Suprapubic skin (tissue), 4 donors: ENCODE measurements around the gene GRAMD4. TPM values are rescaled to one million over a fixed set of nuclear protein-coding genes. Genes with fewer than 3 reads are reported as not detected.

Experiments used
- DNase-seq, 2 donors: peaks; one replicate each; pipeline ENCODE4 v3.0.0-alpha.2; 2019; ENCODE audit warnings: low spot score in 2 of 2
- H3K27ac ChIP-seq: fragments of 200-600 bp; sonication (generic); one replicate; pipeline ENCODE4 v1.5.1; 2019
- H3K27me3 ChIP-seq: fragments of 200-600 bp; sonication (generic); one replicate; pipeline ENCODE4 v1.5.1; 2019
- H3K36me3 ChIP-seq: fragments of 200-600 bp; sonication (generic); one replicate; pipeline ENCODE4 v1.5.1; 2019
- H3K4me1 ChIP-seq: fragments of 200-600 bp; sonication (generic); one replicate; pipeline ENCODE4 v1.5.1; 2019
- H3K4me3 ChIP-seq: fragments of 200-600 bp; sonication (generic); one replicate; pipeline ENCODE4 v1.5.1; 2019; ENCODE audit warnings: mild to moderate bottlenecking
- H3K9me3 ChIP-seq: fragments of 200-600 bp; sonication (generic); one replicate; pipeline ENCODE4 v1.5.1; 2019
- CTCF ChIP-seq, 2 donors: fragments of 200-600 bp in 1 of 2; fragments of 450-650 bp in 1 of 2; sonication (generic) in 1 of 2; IDR thresholded peaks; one replicate each; pipeline ENCODE4 v1.5.1; 2016 to 2019; ENCODE audit warnings: antibody characterized with exemption in 2 of 2, mild to moderate bottlenecking in 1 of 2, moderate library complexity in 1 of 2
- EP300 ChIP-seq: sonication (generic); formaldehyde crosslinking; IDR thresholded peaks from one replicate; pipeline ENCODE4 v1.6.1; 2017; ENCODE audit warnings: antibody characterized with exemption
- POLR2A ChIP-seq, 2 donors: fragments of 450-650 bp; IDR thresholded peaks; one replicate each; pipeline ENCODE4 v1.6.1; 2017; ENCODE audit warnings: antibody characterized with exemption in 2 of 2, mild to moderate bottlenecking in 2 of 2, moderate library complexity in 2 of 2
- POLR2AphosphoS5 ChIP-seq, 3 donors: sonication (generic); formaldehyde crosslinking; IDR thresholded peaks; one replicate each; pipeline ENCODE4 v1.6.1; 2017; ENCODE audit warnings: antibody characterized with exemption in 3 of 3
- WGBS: methylation state at CpG from one replicate; pipeline ENCODE4 v1.1.5; 2018; 5-methylcytosine and 5-hydroxymethylcytosine counted together
- total RNA-seq, 4 donors: library from RNA; depleted of rRNA; stranded (reverse); fragments of >200 nt; gene quantifications; one replicate each; pipeline ENCODE4 v1.1.0, GENCODE V29; 2016

The GRAMD4 gene
- total RNA-seq, 4 donors from 2014 or later = 64.1 to 230 (median 164) TPM

DNA sequence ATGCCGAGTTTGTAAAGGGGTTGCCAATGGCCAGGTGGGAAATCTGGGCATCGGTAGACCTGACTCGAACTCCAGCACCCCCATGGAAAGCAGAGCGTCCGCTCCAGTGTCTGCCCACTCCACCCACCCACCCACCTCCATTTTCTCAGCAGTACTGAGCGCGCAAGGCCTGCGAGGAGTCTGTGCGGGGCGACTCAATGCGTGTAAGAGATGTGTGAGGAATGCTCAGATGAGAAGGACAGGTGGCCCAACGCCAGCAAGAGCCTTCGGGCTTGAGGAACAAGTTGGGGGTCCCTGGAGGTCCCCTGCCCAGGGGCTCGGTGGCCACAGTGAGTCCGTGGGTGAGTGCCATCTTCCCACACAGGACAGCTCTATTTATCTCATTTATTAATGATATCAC is 67.3 kb downstream of the GRAMD4 start:
- DNase-seq = no peak

DNA sequence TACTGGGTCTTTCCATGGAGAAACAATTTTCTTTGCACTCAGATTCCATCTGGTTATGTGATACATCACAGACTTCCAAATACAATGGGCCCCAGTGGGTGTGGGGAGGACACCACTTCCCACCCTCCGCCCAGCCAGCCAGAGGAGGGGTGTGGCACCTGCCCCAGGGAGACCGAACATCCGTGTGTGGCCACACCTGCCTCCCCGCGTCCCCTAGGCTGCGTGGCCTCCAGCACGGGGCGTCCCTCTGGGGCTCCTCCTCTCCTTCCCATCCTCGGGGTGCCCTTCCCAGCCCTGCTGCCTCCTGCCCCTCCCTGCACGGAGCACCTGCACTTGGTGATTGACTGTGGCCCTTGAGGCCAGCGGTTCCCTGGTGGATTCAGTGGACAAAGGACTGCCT is 68.8 kb downstream of the GRAMD4 start:
- H3K27ac ChIP-seq = no peak overlapping the region
- WGBS = 50% methylated on average over 11 of the region's 11 CpGs

More for the DNA sequence above, 67.3 kb downstream of the GRAMD4 start:
- Histone ChIP-seq H3K36me3 (peaks cover 49% of the 10 kb centered on the region), H3K9me3 (no peaks in the 10 kb centered on the region), H3K27me3 (no peaks in the 10 kb centered on the region), H3K27ac (no peak overlapping the region), H3K4me3 (no peak overlapping the region), H3K4me1 (peaks cover 20% of the 10 kb centered on the region)
- TF ChIP-seq EP300 = no peak
- no peak for TF ChIP-seq CTCF (IDR thresholded peaks at IDR 0.05)
- no peak for TF ChIP-seq POLR2AphosphoS5 (IDR thresholded peaks at IDR 0.05)
- WGBS = 93% methylated on average over 8 of the region's 15 CpGs

DNA sequence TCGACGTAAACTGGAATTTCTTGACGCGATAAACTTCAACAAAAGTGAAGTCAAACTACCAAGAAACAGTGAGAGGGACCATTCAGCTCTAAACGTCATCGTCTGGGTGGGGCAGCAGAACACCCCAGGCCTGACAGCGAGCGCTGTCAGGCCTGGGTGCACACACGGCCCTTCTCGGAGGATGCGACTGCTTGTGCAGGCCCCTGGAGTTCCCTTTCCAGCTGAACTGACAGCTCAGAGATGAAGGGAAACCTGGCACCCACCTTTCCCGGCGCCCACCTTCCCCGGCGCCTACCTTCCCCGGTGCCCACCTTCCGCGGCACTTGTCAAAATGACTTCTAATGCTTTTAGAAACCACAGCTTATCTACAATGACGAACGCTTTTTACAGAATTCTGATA is 70.0 kb downstream of the GRAMD4 start:
- no peak for TF ChIP-seq POLR2A (IDR thresholded peaks at IDR 0.05)
- TF ChIP-seq POLR2AphosphoS5 (IDR thresholded peaks at IDR 0.05) = no peak
- no peak for TF ChIP-seq CTCF (IDR thresholded peaks at IDR 0.05)
- no peak for TF ChIP-seq EP300
- H3K4me1 ChIP-seq = peaks cover 13% of the 10 kb centered on the region
- 93% methylated on average over 19 of the region's 20 CpGs for WGBS
- no peaks in the 10 kb centered on the region for H3K9me3 ChIP-seq
- no peak overlapping the region for H3K4me3 ChIP-seq
- H3K27me3 ChIP-seq = no peaks in the 10 kb centered on the region
- no peak for DNase-seq
- H3K27ac ChIP-seq = no peak overlapping the region
- peaks cover 73% of the 10 kb centered on the region for H3K36me3 ChIP-seq

More for the DNA sequence above, 68.8 kb downstream of the GRAMD4 start:
- Histone ChIP-seq H3K4me3 (no peak overlapping the region), H3K27me3 (no peaks in the 10 kb centered on the region), H3K9me3 (no peaks in the 10 kb centered on the region), H3K36me3 (peaks cover 61% of the 10 kb centered on the region), H3K4me1 (peaks cover 20% of the 10 kb centered on the region)
- DNase-seq = no peak
- TF ChIP-seq CTCF (IDR thresholded peaks at IDR 0.05) = no peak
- no peak for TF ChIP-seq POLR2AphosphoS5 (IDR thresholded peaks at IDR 0.05)

DNA sequence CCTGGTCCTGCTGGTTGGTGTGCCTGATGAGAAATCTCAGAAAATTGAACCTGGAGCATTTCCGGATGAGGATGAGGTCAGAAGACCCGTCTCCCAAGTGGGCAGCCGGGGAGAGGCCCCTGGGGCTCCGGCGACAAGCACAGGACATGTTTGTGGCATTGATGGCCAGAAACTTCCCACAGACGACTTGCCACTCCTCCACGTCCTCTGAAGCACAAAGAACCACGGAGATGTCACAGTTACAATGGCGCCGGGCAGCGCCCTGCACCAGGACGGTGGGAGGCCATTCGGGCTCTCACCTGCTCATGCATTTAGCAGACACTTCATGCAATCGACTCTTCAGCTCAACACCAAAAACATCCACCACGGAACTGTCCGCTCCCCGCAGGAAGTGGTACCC is 71.4 kb downstream of the GRAMD4 start:
- no peaks in the 10 kb centered on the region for H3K9me3 ChIP-seq
- H3K4me3 ChIP-seq = no peak overlapping the region
- H3K27ac ChIP-seq = no peak overlapping the region
- H3K36me3 ChIP-seq = peaks cover 78% of the 10 kb centered on the region
- no peak for TF ChIP-seq EP300
- TF ChIP-seq POLR2A (IDR thresholded peaks at IDR 0.05) = no peak
- no peak for TF ChIP-seq POLR2AphosphoS5 (IDR thresholded peaks at IDR 0.05)
- no peak for TF ChIP-seq CTCF (IDR thresholded peaks at IDR 0.05)
- no peaks in the 10 kb centered on the region for H3K27me3 ChIP-seq
- peaks cover 6% of the 10 kb centered on the region for H3K4me1 ChIP-seq
- 92% methylated on average over 17 of the region's 17 CpGs for WGBS
- DNase-seq = no peak

DNA sequence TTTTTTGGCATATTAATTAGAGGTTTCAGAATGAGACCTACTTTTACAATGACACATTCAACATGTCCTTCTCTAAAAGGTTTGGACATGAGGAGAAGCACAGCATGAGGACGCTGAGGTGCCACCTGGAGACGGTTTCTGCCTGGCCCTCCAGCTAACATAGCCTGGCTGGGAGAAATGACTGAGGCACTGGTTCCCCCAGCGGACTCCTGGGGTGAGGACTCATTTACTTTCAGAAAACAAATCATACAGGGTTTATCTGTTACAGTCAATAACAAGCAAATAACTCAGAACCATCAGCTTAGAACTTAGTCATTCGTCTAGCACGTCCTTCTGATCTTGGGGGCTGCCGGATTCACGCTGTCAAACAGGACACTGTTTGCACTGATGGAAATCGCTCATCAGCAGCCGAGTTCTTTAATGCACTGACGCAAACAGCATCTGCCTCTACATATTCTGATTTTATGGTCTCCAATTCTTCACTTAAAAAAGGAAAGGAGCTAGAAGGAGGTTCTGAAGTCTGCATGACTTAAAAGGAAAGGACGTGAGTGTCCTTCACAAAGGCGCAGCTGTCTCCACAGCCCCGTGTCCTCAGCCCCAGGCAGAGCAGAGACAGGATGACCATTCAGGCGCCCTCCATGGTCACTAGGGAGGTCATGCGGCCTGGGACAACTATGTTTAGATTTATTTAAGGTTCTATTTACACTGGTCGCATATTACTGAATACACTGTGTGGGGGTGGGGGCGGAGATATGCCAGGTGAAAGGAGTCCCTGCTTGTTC is 73.6 kb downstream of the GRAMD4 start:
- TF ChIP-seq POLR2AphosphoS5 (IDR thresholded peaks at IDR 0.05) = no peak
- TF ChIP-seq EP300 = no peak
- TF ChIP-seq POLR2A (IDR thresholded peaks at IDR 0.05) = no peak
- no peak for TF ChIP-seq CTCF (IDR thresholded peaks at IDR 0.05)
- no peaks in the 10 kb centered on the region for H3K27me3 ChIP-seq
- H3K4me1 ChIP-seq = peaks cover 6% of the 10 kb centered on the region
- no peaks in the 10 kb centered on the region for H3K9me3 ChIP-seq
- no peak for DNase-seq
- H3K36me3 ChIP-seq = peaks cover 83% of the 10 kb centered on the region
- no peak overlapping the region for H3K27ac ChIP-seq
- no peak overlapping the region for H3K4me3 ChIP-seq
- 88% methylated on average over 17 of the region's 17 CpGs for WGBS
